Measurements from ENCODE around the gene GRB10. TPM values are rescaled to one million over a fixed set of nuclear protein-coding genes. Genes with fewer than 3 reads are reported as not detected.

GRB10 gene
- total and polyA plus RNA-seq, 2 donors (not counting 3 experiments of a cell fraction or from before 2014, with no cell fraction given): 43.7 to 240 TPM

GRCh38 chr7:50706469-50706937 lies 76.2 kb downstream of the GRB10 start:
- H3K27ac ChIP-seq (ENCODE audit: insufficient read depth, low read depth, low read length): no peak overlapping the region
- no TSS peak for BruUV-seq (replicated peaks)
- ChIA-PET POLR2A (no interaction called here), CTCF (interaction anchor here (0.8 kb wide), 1 partner anchor 17 kb away, joined by 3 read pairs; no protein-coding TSS in a partner anchor)
- H4K20me1 ChIP-seq (replicated peaks; ENCODE audit: control insufficient read depth, extremely low read depth, insufficient read depth, low read length): peaks cover 2% of the 10 kb centered on the region
- no peaks in the 10 kb centered on the region for H3K27me3 ChIP-seq (ENCODE audit: control insufficient read depth in 2 of 2, insufficient read depth in 2 of 2, low read length in 2 of 2)
- no peak overlapping the region for H3K4me2 ChIP-seq (ENCODE audit: insufficient read depth, low read length)
- H3K36me3 ChIP-seq (ENCODE audit: control insufficient read depth in 2 of 2, extremely low read depth in 1 of 2, insufficient read depth in 2 of 2, low read length in 2 of 2): peaks cover 8 to 27% of the 10 kb centered on the region in 2 experiments
- DNase-seq (ENCODE audit: low read depth, low spot score) (no peak), FAIRE-seq (no peak)
- no peak for TF ChIP-seq FOS (IDR thresholded peaks at IDR 0.05; ENCODE audit: borderline replicate concordance, insufficient read depth, low read length)
- no peak for TF ChIP-seq GATA2 (IDR thresholded peaks at IDR 0.05; ENCODE audit: insufficient read depth, insufficient read length, low read depth, low read length)
- no peak for TF ChIP-seq MYC (IDR thresholded peaks at IDR 0.05; ENCODE audit: low read depth, low read length)
- no peak for TF ChIP-seq CTCF (IDR thresholded peaks at IDR 0.05; ENCODE audit: extremely low read depth in 1 of 2, insufficient read depth in 1 of 2, low read depth in 1 of 2, low read length in 2 of 2)
- TF ChIP-seq JUN (IDR thresholded peaks at IDR 0.05; ENCODE audit: borderline replicate concordance, insufficient read depth, insufficient read length, low read depth): no peak
- no peak for TF ChIP-seq MAX (IDR thresholded peaks at IDR 0.05; ENCODE audit: insufficient read depth, insufficient read length)
- no peak for TF ChIP-seq POLR2AphosphoS5 (IDR thresholded peaks at IDR 0.05; ENCODE audit: insufficient read depth, low read depth, low read length)
- H3K4me1 ChIP-seq (ENCODE audit: control insufficient read depth, extremely low read depth, insufficient read depth, low read length): no peaks in the 10 kb centered on the region
- peaks cover 82% of the 10 kb centered on the region for H3K79me2 ChIP-seq (ENCODE audit: control insufficient read depth, insufficient read depth, low read length)
- H3K9ac ChIP-seq (replicated peaks; ENCODE audit: extremely low read depth, insufficient read depth, low read length): no peak overlapping the region
- no peaks in the 10 kb centered on the region for H3K9me3 ChIP-seq (replicated peaks; ENCODE audit: control insufficient read depth, insufficient read depth, low read length)
- intact Hi-C loops (cut with micrococcal nuclease) (no loop called here), dilution Hi-C loops (cut with MboI; ENCODE audit: extremely low pct_ligation_motif_present, low sequenced_read_pairs) (no loop called here)
- H3K9me1 ChIP-seq (replicated peaks; ENCODE audit: control insufficient read depth, extremely low read depth, insufficient read depth, low read length): no peaks in the 10 kb centered on the region
- no peak overlapping the region for H2AFZ ChIP-seq (ENCODE audit: low read depth, low read length)
- H3K4me3 ChIP-seq (replicated peaks in 1 of 3; ENCODE audit: insufficient read depth in 1 of 3, low read depth in 1 of 3, low read length in 3 of 3): no peak overlapping the region

All from endothelial cell of umbilical vein (primary cell).